ENCODE measurements around the gene RNF128. TPM values are rescaled to one million over a fixed set of nuclear protein-coding genes. Genes with fewer than 3 reads are reported as not detected.

RNF128 gene
- total RNA-seq (under 1 TPM in 3 of 5 donors, not detected in 2; 0.12 to 0.16 (median 0.13) TPM), total RNA-seq (0 to 0.17 (median 0) reads per million in 29 experiments)
- 0.26 TPM for total RNA-seq (2013)

DNA sequence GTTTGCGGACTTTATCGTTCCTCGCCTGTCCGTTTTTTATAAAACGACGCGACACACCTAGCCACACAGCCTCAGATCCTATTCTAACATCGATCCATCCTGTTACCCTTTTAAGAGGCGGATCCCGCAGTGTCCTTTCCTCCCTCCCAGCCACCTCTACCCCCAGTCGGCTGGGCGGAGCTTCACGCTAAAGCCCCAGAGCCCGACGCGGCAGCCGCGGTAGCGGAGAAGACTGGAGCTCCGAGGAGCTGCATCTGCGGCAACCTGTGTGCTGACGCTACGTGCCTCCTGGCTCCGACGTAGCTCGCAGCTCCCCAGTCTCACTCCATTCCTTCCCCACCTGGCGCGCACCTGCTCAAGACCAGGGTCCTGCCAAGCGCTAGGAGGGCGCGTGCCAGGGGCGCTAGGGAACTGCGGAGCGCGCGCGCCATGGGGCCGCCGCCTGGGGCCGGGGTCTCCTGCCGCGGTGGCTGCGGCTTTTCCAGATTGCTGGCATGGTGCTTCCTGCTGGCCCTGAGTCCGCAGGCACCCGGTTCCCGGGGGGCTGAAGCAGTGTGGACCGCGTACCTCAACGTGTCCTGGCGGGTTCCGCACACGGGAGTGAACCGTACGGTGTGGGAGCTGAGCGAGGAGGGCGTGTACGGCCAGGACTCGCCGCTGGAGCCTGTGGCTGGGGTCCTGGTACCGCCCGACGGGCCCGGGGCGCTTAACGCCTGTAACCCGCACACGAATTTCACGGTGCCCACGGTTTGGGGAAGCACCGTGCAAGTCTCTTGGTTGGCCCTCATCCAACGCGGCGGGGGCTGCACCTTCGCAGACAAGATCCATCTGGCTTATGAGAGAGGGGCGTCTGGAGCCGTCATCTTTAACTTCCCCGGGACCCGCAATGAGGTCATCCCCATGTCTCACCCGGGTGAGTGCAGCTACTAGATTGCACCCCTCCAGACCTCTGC lies at the start of gene RNF128:
RNF128 (plus strand) TSS at position 217 of the 953 bp plus-strand sequence; CDS start at position 430, 213 bp downstream.
- ChIA-PET CTCF (no interaction called here), POLR2A (interaction anchor here in 1 of 2 donors (0.6 kb wide), 1 partner anchor 243 kb away, joined by 3 read pairs; no protein-coding TSS in a partner anchor)
- ATAC-seq (replicated peaks in 1 of 4) (peak in 3 of 4 experiments; percentile 36 to 55 (median 39)), DNase-seq (peak in 5 of 35 experiments; percentile 1 to 3 (median 2))
- Histone ChIP-seq H3K4me3 (ENCODE audit: control insufficient read depth in 1 of 2, extremely low read depth in 1 of 2, low read length in 1 of 2) (peak within 1 kb of the TSS in 1 of 2 donors; percentile 11), H3K27me3 (replicated peaks in 1 of 2; ENCODE audit: control insufficient read depth in 2 of 2, extremely low read depth in 1 of 2, insufficient read depth in 2 of 2, low read length in 1 of 2) (peaks cover 0 to 12% of the 10 kb centered on the region in 2 experiments), H3K9me3 (no peaks in the 10 kb centered on the region), H3K36me3 (ENCODE audit: control insufficient read depth in 2 of 2, extremely low read depth in 1 of 2, insufficient read depth in 1 of 2, low read length in 1 of 2) (no peaks in the 10 kb centered on the region), H3K27ac (ENCODE audit: low read length) (no peak within 1 kb of the TSS), H3K4me1 (ENCODE audit: control insufficient read depth in 1 of 2, extremely low read depth in 1 of 2, insufficient read depth in 2 of 2, low read length in 2 of 2) (peaks cover 0 to 3% of the 10 kb centered on the region in 2 experiments)
- WGBS (ENCODE audit: insufficient coverage) = 6% methylated on average over 63 of the region's 79 CpGs
- Mint-ChIP-seq H3K4me1 (peaks cover 0 to 12% (median 4%) of the 10 kb centered on the region in 3 donors), H3K36me3 (no peaks in the 10 kb centered on the region), H3K4me3 (peak within 1 kb of the TSS; percentile 53 to 66 (median 59)), H3K27me3 (peaks cover 33 to 45% of the 10 kb centered on the region in 2 donors), H3K27ac (no peak within 1 kb of the TSS), H3K9me3 (no peaks in the 10 kb centered on the region)

- H3K27me3 Mint-ChIP-seq = peaks cover 0 to 19% of the 10 kb centered on the region in 2 donors
- no peaks in the 10 kb centered on the region for H3K4me1 Mint-ChIP-seq
- Histone ChIP-seq H3K27me3 (replicated peaks in 1 of 2; ENCODE audit: control insufficient read depth in 2 of 2, extremely low read depth in 1 of 2, insufficient read depth in 2 of 2, low read length in 1 of 2) (no peaks in the 10 kb centered on the region), H3K4me3 (ENCODE audit: control insufficient read depth in 1 of 2, extremely low read depth in 1 of 2, low read length in 1 of 2) (no peak overlapping the region), H3K27ac (ENCODE audit: low read length) (no peak overlapping the region), H3K36me3 (ENCODE audit: control insufficient read depth in 2 of 2, extremely low read depth in 1 of 2, insufficient read depth in 1 of 2, low read length in 1 of 2) (no peaks in the 10 kb centered on the region), H3K9me3 (no peaks in the 10 kb centered on the region), H3K4me1 (ENCODE audit: control insufficient read depth in 1 of 2, extremely low read depth in 1 of 2, insufficient read depth in 2 of 2, low read length in 2 of 2) (no peaks in the 10 kb centered on the region)
- no CpG with 5 or more reads among the region's 2 CpGs for WGBS (ENCODE audit: insufficient coverage)
- POLR2A ChIA-PET = no interaction called here
- no peak overlapping the region for H3K4me3 Mint-ChIP-seq
- ATAC-seq (replicated peaks in 1 of 4) (no peak), DNase-seq (no peak)
- peaks cover 7% of the 10 kb centered on the region for H3K36me3 Mint-ChIP-seq
- no peaks in the 10 kb centered on the region for H3K9me3 Mint-ChIP-seq
- H3K27ac Mint-ChIP-seq = no peak overlapping the region
- CTCF ChIA-PET = interaction anchor here in 1 of 2 donors (0.6 kb wide), 1 partner anchor 1592 kb away, joined by 3 read pairs; no protein-coding TSS in a partner anchor
Observed at GRCh38 chrX:106680716-106681115, 45.8 kb upstream of the RNF128 start.

DNA sequence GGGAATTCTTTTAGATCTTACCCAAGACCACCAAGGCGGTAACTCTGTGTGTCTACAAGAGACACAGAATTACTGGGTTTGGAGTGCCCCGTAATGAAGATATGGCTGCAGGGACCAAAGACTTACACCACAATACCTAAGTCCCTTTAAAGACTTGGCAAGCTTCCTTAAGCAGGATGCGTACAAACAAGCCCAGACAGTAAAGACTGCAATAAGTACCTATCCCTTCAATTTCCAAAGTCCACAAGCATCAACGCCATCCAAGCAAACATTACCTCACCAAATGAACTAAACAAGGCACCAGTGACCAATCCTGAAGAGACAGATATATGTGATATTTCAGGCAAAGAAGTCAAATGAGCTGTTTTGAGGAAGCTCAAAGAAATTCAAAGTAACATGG lies 42.3 kb upstream of the RNF128 start:
- ATAC-seq (replicated peaks in 1 of 4) (no peak), DNase-seq (no peak)
- peaks cover 0 to 33% of the 10 kb centered on the region in 2 donors for H3K27me3 Mint-ChIP-seq
- WGBS (ENCODE audit: insufficient coverage) = 100% methylated on average over 1 of the region's 4 CpGs
- POLR2A ChIA-PET = no interaction called here
- no peak overlapping the region for H3K4me3 ChIP-seq (ENCODE audit: control insufficient read depth in 1 of 2, extremely low read depth in 1 of 2, low read length in 1 of 2)
- H3K27me3 ChIP-seq (replicated peaks in 1 of 2; ENCODE audit: control insufficient read depth in 2 of 2, extremely low read depth in 1 of 2, insufficient read depth in 2 of 2, low read length in 1 of 2) = no peaks in the 10 kb centered on the region
- H3K4me1 ChIP-seq (ENCODE audit: control insufficient read depth in 1 of 2, extremely low read depth in 1 of 2, insufficient read depth in 2 of 2, low read length in 2 of 2) = no peaks in the 10 kb centered on the region
- no peaks in the 10 kb centered on the region for H3K9me3 Mint-ChIP-seq
- no peak overlapping the region for H3K27ac ChIP-seq (ENCODE audit: low read length)
- H3K27ac Mint-ChIP-seq = no peak overlapping the region
- peaks cover 3% of the 10 kb centered on the region for H3K36me3 Mint-ChIP-seq
- CTCF ChIA-PET = no interaction called here
- no peak overlapping the region for H3K4me3 Mint-ChIP-seq
- H3K36me3 ChIP-seq (ENCODE audit: control insufficient read depth in 2 of 2, extremely low read depth in 1 of 2, insufficient read depth in 1 of 2, low read length in 1 of 2) = no peaks in the 10 kb centered on the region
- no peaks in the 10 kb centered on the region for H3K9me3 ChIP-seq
- no peaks in the 10 kb centered on the region for H3K4me1 Mint-ChIP-seq

GRCh38 chrX:106692425-106693065 lies 34.0 kb upstream of the RNF128 start:
- H3K4me1 ChIP-seq (ENCODE audit: control insufficient read depth in 1 of 2, extremely low read depth in 1 of 2, insufficient read depth in 2 of 2, low read length in 2 of 2) = no peaks in the 10 kb centered on the region
- whole genome bisulfite sequencing (ENCODE audit: insufficient coverage) = 71% methylated on average over 1 of the region's 7 CpGs

DNA sequence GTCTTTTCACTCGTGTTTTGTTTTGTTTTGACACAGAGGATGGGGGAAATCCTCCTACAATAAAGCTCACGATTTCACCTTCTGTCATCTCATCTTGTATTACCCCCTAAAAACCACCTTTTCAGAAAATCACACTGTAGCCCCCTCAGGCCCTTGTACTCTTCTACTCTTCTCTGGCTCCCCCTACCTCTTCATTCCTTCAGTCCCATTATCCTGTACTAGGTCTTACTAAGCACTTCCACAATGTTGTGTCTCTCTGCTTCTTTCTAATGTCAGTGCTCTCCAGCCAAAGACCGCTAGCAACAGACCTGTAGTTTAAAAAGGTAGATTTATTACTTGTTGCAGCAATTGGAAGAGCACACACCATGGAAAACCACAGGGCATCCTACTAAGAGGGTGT lies 30.0 kb upstream of the RNF128 start:
- no peaks in the 10 kb centered on the region for H3K4me1 ChIP-seq (ENCODE audit: control insufficient read depth in 1 of 2, extremely low read depth in 1 of 2, insufficient read depth in 2 of 2, low read length in 2 of 2)
- H3K27ac ChIP-seq (ENCODE audit: low read length) = no peak overlapping the region
- peaks cover 0 to 3% of the 10 kb centered on the region in 2 experiments for H3K27me3 ChIP-seq (replicated peaks in 1 of 2; ENCODE audit: control insufficient read depth in 2 of 2, extremely low read depth in 1 of 2, insufficient read depth in 2 of 2, low read length in 1 of 2)
- peaks cover 11 to 32% of the 10 kb centered on the region in 2 donors for H3K27me3 Mint-ChIP-seq
- no peaks in the 10 kb centered on the region for H3K9me3 Mint-ChIP-seq
- no peak for DNase-seq
- H3K36me3 ChIP-seq (ENCODE audit: control insufficient read depth in 2 of 2, extremely low read depth in 1 of 2, insufficient read depth in 1 of 2, low read length in 1 of 2) = no peaks in the 10 kb centered on the region
- CTCF ChIA-PET = no interaction called here
- no peak overlapping the region for H3K27ac Mint-ChIP-seq
- 60% methylated on average over 1 of the region's 3 CpGs for whole genome bisulfite sequencing (ENCODE audit: insufficient coverage)
- no peak for ATAC-seq (replicated peaks in 1 of 4)
- no peaks in the 10 kb centered on the region for H3K36me3 Mint-ChIP-seq
- no peaks in the 10 kb centered on the region for H3K9me3 ChIP-seq
- no peak overlapping the region for H3K4me3 ChIP-seq (ENCODE audit: control insufficient read depth in 1 of 2, extremely low read depth in 1 of 2, low read length in 1 of 2)
- H3K4me1 Mint-ChIP-seq = peaks cover 0 to 1% (median 0%) of the 10 kb centered on the region in 3 donors
- POLR2A ChIA-PET = no interaction called here
- H3K4me3 Mint-ChIP-seq = no peak overlapping the region

More at GRCh38 chrX:106692425-106693065, 34.0 kb upstream of the RNF128 start:
- Mint-ChIP-seq H3K4me1 (peaks cover 0 to 1% (median 0%) of the 10 kb centered on the region in 3 donors), H3K27me3 (peaks cover 8 to 38% of the 10 kb centered on the region in 2 donors), H3K4me3 (no peak overlapping the region), H3K36me3 (no peaks in the 10 kb centered on the region), H3K27ac (no peak overlapping the region), H3K9me3 (no peaks in the 10 kb centered on the region)
- ChIA-PET POLR2A (no interaction called here), CTCF (no interaction called here)
- no peaks in the 10 kb centered on the region for H3K9me3 ChIP-seq
- no peak for DNase-seq
- H3K36me3 ChIP-seq (ENCODE audit: control insufficient read depth in 2 of 2, extremely low read depth in 1 of 2, insufficient read depth in 1 of 2, low read length in 1 of 2) = no peaks in the 10 kb centered on the region
- H3K27ac ChIP-seq (ENCODE audit: low read length) = no peak overlapping the region
- no peak for ATAC-seq (replicated peaks in 1 of 4)
- H3K4me3 ChIP-seq (ENCODE audit: control insufficient read depth in 1 of 2, extremely low read depth in 1 of 2, low read length in 1 of 2) = no peak overlapping the region
- H3K27me3 ChIP-seq (replicated peaks in 1 of 2; ENCODE audit: control insufficient read depth in 2 of 2, extremely low read depth in 1 of 2, insufficient read depth in 2 of 2, low read length in 1 of 2) = peaks cover 0 to 3% of the 10 kb centered on the region in 2 experiments

DNA sequence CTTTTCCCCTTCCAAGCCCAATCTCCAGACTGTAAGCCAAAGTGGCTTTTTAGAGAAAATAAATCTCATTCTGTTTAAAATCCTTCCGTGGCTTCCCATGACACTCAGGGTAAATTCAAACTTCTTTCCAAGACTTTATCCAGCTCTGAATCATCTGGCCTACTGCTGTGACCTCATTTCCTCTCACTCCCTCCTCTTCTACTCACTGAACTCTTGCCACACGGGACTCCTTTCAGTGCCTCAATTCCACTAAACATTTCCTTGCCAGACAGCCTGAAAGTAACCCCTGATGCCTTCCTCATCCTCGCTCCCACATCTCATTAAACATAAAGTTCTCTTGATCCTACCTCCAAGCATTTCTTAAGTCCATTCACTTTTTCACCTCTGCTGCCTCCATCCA lies 27.8 kb upstream of the RNF128 start:
- POLR2A ChIA-PET = interaction anchor here in 1 of 2 donors (0.5 kb wide), 1 partner anchor 8 kb away, joined by 3 read pairs; no protein-coding TSS in a partner anchor
- H3K4me1 Mint-ChIP-seq = peaks cover 0 to 1% (median 0%) of the 10 kb centered on the region in 3 donors

More for the DNA sequence above, 27.8 kb upstream of the RNF128 start:
- H3K9me3 Mint-ChIP-seq = no peaks in the 10 kb centered on the region
- 80% methylated on average over 1 of the region's 3 CpGs for WGBS (ENCODE audit: insufficient coverage)
- H3K4me3 Mint-ChIP-seq = no peak overlapping the region
- H3K27ac Mint-ChIP-seq = no peak overlapping the region
- CTCF ChIA-PET = no interaction called here
- ATAC-seq (replicated peaks in 1 of 4) (no peak), DNase-seq (no peak)
- Histone ChIP-seq H3K27me3 (replicated peaks in 1 of 2; ENCODE audit: control insufficient read depth in 2 of 2, extremely low read depth in 1 of 2, insufficient read depth in 2 of 2, low read length in 1 of 2) (peaks cover 0 to 3% of the 10 kb centered on the region in 2 experiments), H3K4me1 (ENCODE audit: control insufficient read depth in 1 of 2, extremely low read depth in 1 of 2, insufficient read depth in 2 of 2, low read length in 2 of 2) (no peaks in the 10 kb centered on the region), H3K36me3 (ENCODE audit: control insufficient read depth in 2 of 2, extremely low read depth in 1 of 2, insufficient read depth in 1 of 2, low read length in 1 of 2) (no peaks in the 10 kb centered on the region), H3K27ac (ENCODE audit: low read length) (no peak overlapping the region), H3K4me3 (ENCODE audit: control insufficient read depth in 1 of 2, extremely low read depth in 1 of 2, low read length in 1 of 2) (no peak overlapping the region), H3K9me3 (no peaks in the 10 kb centered on the region)
- no peaks in the 10 kb centered on the region for H3K36me3 Mint-ChIP-seq
- peaks cover 7 to 34% of the 10 kb centered on the region in 2 donors for H3K27me3 Mint-ChIP-seq
